ENCODE measurements around the gene CNTLN. TPM values are rescaled to one million over a fixed set of nuclear protein-coding genes. Genes with fewer than 3 reads are reported as not detected.

The CNTLN gene
- total and polyA plus RNA-seq, 2 experiments from 2014 or later = 2.9 to 4.3 TPM

GRCh38 chr9:17315341-17315740, 180.5 kb downstream of the CNTLN start:
- no peaks in the 10 kb centered on the region for H3K36me3 ChIP-seq
- H3K4me3 ChIP-seq = no peak overlapping the region
- no peaks in the 10 kb centered on the region for H3K9me3 ChIP-seq (ENCODE audit: low read depth)
- H3K27ac ChIP-seq = no peak overlapping the region
- DNase-seq (ENCODE audit: low read depth in 1 of 2, low spot score in 1 of 2) = peak in 1 of 2 donors; percentile 13
- H3K27me3 ChIP-seq = no peaks in the 10 kb centered on the region
- no peaks in the 10 kb centered on the region for H3K4me1 ChIP-seq (ENCODE audit: low read depth)
- TF ChIP-seq CTCF (IDR thresholded peaks at IDR 0.05; ENCODE audit: low read depth, low read length) = no peak

- H3K4me3 ChIP-seq = no peak overlapping the region
- H3K9me3 ChIP-seq (ENCODE audit: low read depth) = no peaks in the 10 kb centered on the region
- H3K27me3 ChIP-seq = no peaks in the 10 kb centered on the region
- DNase-seq (ENCODE audit: low read depth in 1 of 2, low spot score in 1 of 2) = peak in 1 of 2 donors; percentile 5
- H3K27ac ChIP-seq = no peak overlapping the region
- no peaks in the 10 kb centered on the region for H3K4me1 ChIP-seq (ENCODE audit: low read depth)
- no peaks in the 10 kb centered on the region for H3K36me3 ChIP-seq
- no peak for TF ChIP-seq CTCF (IDR thresholded peaks at IDR 0.05; ENCODE audit: low read depth, low read length)
Measured at GRCh38 chr9:17318821-17319320, 184.0 kb downstream of the CNTLN start.

- Histone ChIP-seq H3K9me3 (ENCODE audit: low read depth) (no peaks in the 10 kb centered on the region), H3K36me3 (no peaks in the 10 kb centered on the region)
Measured at GRCh38 chr9:17319864-17320263, 185.0 kb downstream of the CNTLN start.

GRCh38 chr9:17322882-17323864, 188.3 kb downstream of the CNTLN start:
- Histone ChIP-seq H3K36me3 (no peaks in the 10 kb centered on the region), H3K4me3 (no peak overlapping the region), H3K9me3 (ENCODE audit: low read depth) (no peaks in the 10 kb centered on the region), H3K27me3 (no peaks in the 10 kb centered on the region), H3K27ac (no peak overlapping the region), H3K4me1 (ENCODE audit: low read depth) (no peaks in the 10 kb centered on the region)
- DNase-seq (ENCODE audit: low read depth in 1 of 2, low spot score in 1 of 2) = no peak
- TF ChIP-seq CTCF (IDR thresholded peaks at IDR 0.05; ENCODE audit: low read depth, low read length) = no peak

More at GRCh38 chr9:17319864-17320263, 185.0 kb downstream of the CNTLN start:
- no peak for DNase-seq (ENCODE audit: low read depth in 1 of 2, low spot score in 1 of 2)
- Histone ChIP-seq H3K4me3 (no peak overlapping the region), H3K4me1 (ENCODE audit: low read depth) (no peaks in the 10 kb centered on the region), H3K27ac (no peak overlapping the region), H3K27me3 (no peaks in the 10 kb centered on the region)
- TF ChIP-seq CTCF (IDR thresholded peaks at IDR 0.05; ENCODE audit: low read depth, low read length) = no peak

- H3K36me3 ChIP-seq = no peaks in the 10 kb centered on the region
- no peak for TF ChIP-seq CTCF (IDR thresholded peaks at IDR 0.05; ENCODE audit: low read depth, low read length)
- no peaks in the 10 kb centered on the region for H3K4me1 ChIP-seq (ENCODE audit: low read depth)
- no peak overlapping the region for H3K27ac ChIP-seq
- no peaks in the 10 kb centered on the region for H3K27me3 ChIP-seq
- DNase-seq (ENCODE audit: low read depth in 1 of 2, low spot score in 1 of 2) = no peak
- no peaks in the 10 kb centered on the region for H3K9me3 ChIP-seq (ENCODE audit: low read depth)
- no peak overlapping the region for H3K4me3 ChIP-seq
Measured at GRCh38 chr9:17328331-17328730, 193.5 kb downstream of the CNTLN start.

All from cardiac muscle cell (in vitro differentiated cells and primary cell).